Neural cell (in vitro differentiated cells): ENCODE results near the gene DMKN. TPM values are rescaled to one million over a fixed set of nuclear protein-coding genes. Genes with fewer than 3 reads are reported as not detected.

Experiments used
- H2AFZ ChIP-seq: fragments of 200-600, 300-800 bp; sonication (generic), shearing (Covaris generic); 2 replicates; pipeline ENCODE4 v1.6.0; 2014; ENCODE audit warnings: low read depth, mild to moderate bottlenecking, antibody characterized with exemption, low read length, moderate library complexity
- H3F3A ChIP-seq: fragments of 200-600 bp; shearing (Covaris generic); 2 replicates; pipeline ENCODE4 v1.6.1; 2016; ENCODE audit warnings: mild to moderate bottlenecking, moderate library complexity, mixed read lengths, antibody characterized with exemption, low read length; ENCODE audit not compliant: insufficient read depth, poor library complexity, severe bottlenecking
- H3K27ac ChIP-seq: fragments of 200-600, 300-800 bp; sonication (generic), shearing (Covaris generic); 2 replicates; pipeline ENCODE4 v1.5.1; 2014; ENCODE audit warnings: mild to moderate bottlenecking, low read length, moderate library complexity
- H3K27me3 ChIP-seq: fragments of 300-800, 200-600 bp; sonication (generic), shearing (Covaris generic); 2 replicates; pipeline ENCODE4 v1.6.0; 2014; ENCODE audit warnings: mild to moderate bottlenecking, low read depth, low read length, moderate library complexity; ENCODE audit not compliant: insufficient read depth
- H3K36me3 ChIP-seq: fragments of 300-800, 200-600 bp; sonication (generic), shearing (Covaris generic); 2 replicates; pipeline ENCODE4 v1.5.1; 2014; ENCODE audit warnings: mild to moderate bottlenecking, antibody characterized with exemption, low read length, moderate library complexity; ENCODE audit not compliant: insufficient read depth
- H3K4me2 ChIP-seq: fragments of 300-800, 200-600 bp; sonication (generic), shearing (Covaris generic); 2 replicates; pipeline ENCODE4 v1.6.0; 2014; ENCODE audit warnings: mild to moderate bottlenecking, low read length
- H3K4me3 ChIP-seq: fragments of 300-800, 200-600 bp; sonication (generic), shearing (Covaris generic); 2 replicates; pipeline ENCODE4 v1.5.1; 2014; ENCODE audit warnings: mild to moderate bottlenecking, low read length, moderate library complexity
- H3K79me2 ChIP-seq: fragments of 200-600 bp; shearing (Covaris generic); replicated peaks from 2 replicates; pipeline ENCODE4 v1.6.0; 2014; ENCODE audit warnings: mild to moderate bottlenecking, low read length, moderate library complexity; ENCODE audit not compliant: insufficient read depth
- H3K9ac ChIP-seq: fragments of 300-800, 200-600 bp; sonication (generic), shearing (Covaris generic); 2 replicates; pipeline ENCODE4 v1.6.1; 2016; ENCODE audit warnings: mild to moderate bottlenecking, low read length, mixed read lengths
- H3K9me2 ChIP-seq: fragments of 200-600 bp; shearing (Covaris generic); 2 replicates; pipeline ENCODE4 v1.6.1; 2016; ENCODE audit warnings: mild to moderate bottlenecking, low read length, mixed read lengths; ENCODE audit not compliant: insufficient read depth
- H3K9me3 ChIP-seq: fragments of 200-600, 300-800 bp; sonication (generic), shearing (Covaris generic); 2 replicates; pipeline ENCODE4 v1.6.1; 2016; ENCODE audit warnings: mild to moderate bottlenecking, mixed run types, low read length, moderate library complexity, mixed read lengths
- H4K20me1 ChIP-seq: fragments of 200-600 bp; shearing (Covaris generic); 2 replicates; pipeline ENCODE4 v1.6.1; 2016; ENCODE audit warnings: mild to moderate bottlenecking, mixed run types; ENCODE audit not compliant: insufficient read depth
- CTCF ChIP-seq: fragments of 450-650 bp; IDR thresholded peaks from 2 replicates; pipeline ENCODE4 v1.5.1; 2014; ENCODE audit warnings: antibody characterized with exemption, mild to moderate bottlenecking, moderate library complexity; ENCODE audit not compliant: poor library complexity, severe bottlenecking
- EP300 ChIP-seq: fragments of 450-650 bp; conservative IDR thresholded peaks from 2 replicates; pipeline ENCODE4 v1.6.1; 2014; ENCODE audit warnings: antibody characterized with exemption, mild to moderate bottlenecking, moderate library complexity; ENCODE audit not compliant: poor library complexity, severe bottlenecking
- EZH2 ChIP-seq: fragments of 200-600, 300-800 bp; shearing (Covaris generic), sonication (generic); IDR thresholded peaks from 2 replicates; pipeline ENCODE4 v1.6.1; 2014; ENCODE audit warnings: antibody characterized with exemption, low read length, borderline replicate concordance, mild to moderate bottlenecking; ENCODE audit not compliant: insufficient read depth, poor library complexity, severe bottlenecking
- MXI1 ChIP-seq: fragments of 450-650 bp; conservative IDR thresholded peaks from 2 replicates; pipeline ENCODE4 v1.6.1; 2014; ENCODE audit warnings: antibody characterized with exemption, mild to moderate bottlenecking; ENCODE audit not compliant: poor library complexity, severe bottlenecking
- POLR2AphosphoS5 ChIP-seq: IDR thresholded peaks from 2 replicates; pipeline ENCODE4 v1.6.1; 2012
- RAD21 ChIP-seq: fragments of 450-650 bp; conservative IDR thresholded peaks from 2 replicates; pipeline ENCODE4 v1.6.1; 2014; ENCODE audit warnings: antibody characterized with exemption, mild to moderate bottlenecking, moderate library complexity
- REST ChIP-seq: IDR thresholded peaks from 2 replicates; pipeline ENCODE4 v1.6.1; 2012; ENCODE audit warnings: borderline replicate concordance
- SMC3 ChIP-seq: fragments of 450-650 bp; conservative IDR thresholded peaks from 2 replicates; pipeline ENCODE4 v1.6.1; 2014; ENCODE audit warnings: antibody characterized with exemption, mild to moderate bottlenecking, moderate library complexity; ENCODE audit not compliant: poor library complexity
- TAF1 ChIP-seq: IDR thresholded peaks from 2 replicates; pipeline ENCODE4 v1.6.1; 2012; ENCODE audit warnings: low read depth
- polyA plus RNA-seq: library from polyadenylated mRNA; depleted of rRNA; stranded (reverse); fragments of >200 nt; gene quantifications from 2 replicates; pipeline ENCODE4 v1.2.3, GENCODE V29; 2014

Gene DMKN
- polyA plus RNA-seq, 1 donor from 2014 or later, result not detected

GRCh38 chr19:35560271-35560670 is 46.8 kb upstream of the DMKN start:
- H3K4me3 ChIP-seq, result no peak overlapping the region
- H3K79me2 ChIP-seq, result no peaks in the 10 kb centered on the region
- no peak for TF ChIP-seq CTCF
- no peak for TF ChIP-seq POLR2AphosphoS5
- no peak for TF ChIP-seq MXI1
- TF ChIP-seq SMC3, result no peak
- TF ChIP-seq RAD21, result no peak
- no peak for TF ChIP-seq REST
- no peak for TF ChIP-seq EP300
- TF ChIP-seq TAF1, result no peak
- TF ChIP-seq EZH2, result no peak
- H3K27me3 ChIP-seq, result peaks cover 30% of the 10 kb centered on the region
- no peaks in the 10 kb centered on the region for H3K9me3 ChIP-seq
- no peaks in the 10 kb centered on the region for H3K36me3 ChIP-seq
- H3K27ac ChIP-seq, result no peak overlapping the region
- no peak overlapping the region for H3K4me2 ChIP-seq
- no peaks in the 10 kb centered on the region for H4K20me1 ChIP-seq
- no peak overlapping the region for H3K9ac ChIP-seq
- H3K9me2 ChIP-seq, result no peaks in the 10 kb centered on the region
- H3F3A ChIP-seq, result no peaks in the 10 kb centered on the region
- no peak overlapping the region for H2AFZ ChIP-seq

- H3K9me2 ChIP-seq, result no peaks in the 10 kb centered on the region
Observed at GRCh38 chr19:35559781-35560180, 46.3 kb upstream of the DMKN start.

More at GRCh38 chr19:35559781-35560180, 46.3 kb upstream of the DMKN start:
- H3K27ac ChIP-seq, result no peak overlapping the region
- H3K79me2 ChIP-seq, result no peaks in the 10 kb centered on the region
- H3K9ac ChIP-seq, result no peak overlapping the region
- no peaks in the 10 kb centered on the region for H3K9me3 ChIP-seq
- TF ChIP-seq SMC3 (no peak), EP300 (no peak), POLR2AphosphoS5 (no peak), REST (no peak), TAF1 (no peak), CTCF (no peak), RAD21 (no peak), EZH2 (no peak), MXI1 (no peak)
- no peak overlapping the region for H2AFZ ChIP-seq
- H4K20me1 ChIP-seq, result no peaks in the 10 kb centered on the region
- H3K4me2 ChIP-seq, result no peak overlapping the region
- no peaks in the 10 kb centered on the region for H3K36me3 ChIP-seq
- no peaks in the 10 kb centered on the region for H3F3A ChIP-seq
- peaks cover 30% of the 10 kb centered on the region for H3K27me3 ChIP-seq
- no peak overlapping the region for H3K4me3 ChIP-seq
